Measurements from ENCODE around the gene CTSL.

DNA sequence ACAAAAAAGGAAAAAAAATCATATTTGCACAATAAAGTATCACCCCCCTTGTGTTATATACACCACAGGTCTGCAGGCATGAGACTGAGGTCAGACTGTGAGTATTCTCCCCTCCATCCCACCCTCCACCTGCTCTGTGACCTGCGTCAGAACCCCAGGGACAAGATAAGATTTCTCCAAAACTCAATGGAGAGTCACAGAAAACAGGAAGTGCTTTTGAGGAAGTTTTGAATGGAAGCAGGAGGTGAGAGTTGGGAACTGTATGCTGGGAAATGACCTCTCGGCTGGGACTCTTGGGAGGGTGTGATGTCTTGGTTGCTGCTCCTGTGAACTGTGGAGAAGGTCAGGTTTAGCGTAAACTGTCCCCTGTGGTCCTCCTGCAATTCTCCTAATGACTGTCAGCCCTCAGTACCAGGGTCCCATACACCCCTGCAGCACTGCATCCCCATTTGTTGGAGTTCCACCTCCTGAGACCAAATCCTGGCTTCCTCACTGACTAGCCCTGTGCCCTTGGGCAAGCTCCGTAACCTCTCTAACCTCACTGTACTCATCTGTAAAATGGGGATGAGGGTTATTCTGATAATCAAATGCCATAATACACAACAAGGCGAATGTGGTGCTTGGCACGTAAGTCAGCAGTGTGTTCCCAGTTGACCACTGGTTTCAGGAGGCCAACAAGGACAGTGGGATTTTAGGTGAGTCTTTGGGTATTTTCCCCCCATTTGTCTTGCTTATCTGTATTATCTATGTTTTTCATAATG is 6.9 kb upstream of the CTSL start:
- TF ChIP-seq, protein P1, sequence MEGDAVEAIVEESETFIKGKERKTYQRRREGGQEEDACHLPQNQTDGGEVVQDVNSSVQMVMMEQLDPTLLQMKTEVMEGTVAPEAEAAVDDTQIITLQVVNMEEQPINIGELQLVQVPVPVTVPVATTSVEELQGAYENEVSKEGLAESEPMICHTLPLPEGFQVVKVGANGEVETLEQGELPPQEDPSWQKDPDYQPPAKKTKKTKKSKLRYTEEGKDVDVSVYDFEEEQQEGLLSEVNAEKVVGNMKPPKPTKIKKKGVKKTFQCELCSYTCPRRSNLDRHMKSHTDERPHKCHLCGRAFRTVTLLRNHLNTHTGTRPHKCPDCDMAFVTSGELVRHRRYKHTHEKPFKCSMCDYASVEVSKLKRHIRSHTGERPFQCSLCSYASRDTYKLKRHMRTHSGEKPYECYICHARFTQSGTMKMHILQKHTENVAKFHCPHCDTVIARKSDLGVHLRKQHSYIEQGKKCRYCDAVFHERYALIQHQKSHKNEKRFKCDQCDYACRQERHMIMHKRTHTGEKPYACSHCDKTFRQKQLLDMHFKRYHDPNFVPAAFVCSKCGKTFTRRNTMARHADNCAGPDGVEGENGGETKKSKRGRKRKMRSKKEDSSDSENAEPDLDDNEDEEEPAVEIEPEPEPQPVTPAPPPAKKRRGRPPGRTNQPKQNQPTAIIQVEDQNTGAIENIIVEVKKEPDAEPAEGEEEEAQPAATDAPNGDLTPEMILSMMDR (IDR thresholded peaks at IDR 0.05; ENCODE audit: low read depth, low read length), result no peak
- no peak for TF ChIP-seq POLR2A (IDR thresholded peaks at IDR 0.05; ENCODE audit: extremely low read depth, insufficient read length)
